Hematopoietic multipotent progenitor cell treated with erythropoietin and hydrocortisone succinate and interleukin-3 and kit ligand, for 4 days (in vitro differentiated cells): ENCODE data around the gene MTSS2.

Source experiments
- DNase-seq: peaks from one replicate; pipeline ENCODE4 v3.0.0-alpha.2; 2015

The MTSS2 gene

DNA sequence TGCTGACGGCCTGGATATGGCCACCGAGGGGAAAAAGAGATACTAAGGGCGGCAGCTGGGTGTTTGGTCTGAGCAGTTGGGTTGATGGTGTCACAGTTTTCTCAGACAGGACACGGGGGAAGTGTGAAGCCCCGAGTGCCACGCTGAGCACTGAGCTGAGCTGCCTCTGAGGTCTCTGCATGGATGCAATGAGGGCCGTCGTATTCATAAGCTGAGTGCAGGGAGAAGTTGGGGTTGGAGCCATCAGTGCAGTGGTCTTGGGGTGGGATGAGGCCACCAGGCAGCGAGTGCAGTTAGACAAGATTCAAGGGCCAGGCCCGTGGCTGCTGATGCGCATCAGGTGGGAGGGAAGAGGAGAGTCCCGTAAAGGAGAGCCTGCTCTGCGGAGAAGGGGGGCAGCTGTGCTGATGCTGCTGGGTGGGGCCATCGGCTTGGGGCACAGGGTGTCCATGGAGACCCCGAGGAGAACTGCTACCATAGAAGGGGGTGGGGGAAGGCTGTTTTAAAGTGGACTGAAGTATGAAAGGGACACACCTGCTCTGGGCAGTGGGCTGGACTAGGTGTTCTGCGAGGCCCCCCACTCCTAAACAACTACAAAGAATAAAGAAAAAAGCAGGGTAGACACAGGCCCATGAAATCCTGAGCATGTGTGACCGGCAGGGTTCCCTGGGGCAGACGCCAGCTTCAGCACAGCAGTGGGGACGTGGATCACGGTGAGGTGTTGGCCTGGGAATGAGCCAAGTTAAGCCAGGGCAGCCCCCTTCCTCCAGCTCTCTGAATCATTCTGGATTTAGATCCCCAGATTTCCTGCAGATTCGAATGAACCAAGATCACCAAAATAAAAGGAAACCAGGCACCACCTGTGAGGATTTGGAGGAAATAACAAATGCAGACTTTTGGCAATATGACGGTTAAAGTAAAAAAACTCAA is 19.8 kb downstream of the MTSS2 start:
- DNase-seq = no peak

DNA sequence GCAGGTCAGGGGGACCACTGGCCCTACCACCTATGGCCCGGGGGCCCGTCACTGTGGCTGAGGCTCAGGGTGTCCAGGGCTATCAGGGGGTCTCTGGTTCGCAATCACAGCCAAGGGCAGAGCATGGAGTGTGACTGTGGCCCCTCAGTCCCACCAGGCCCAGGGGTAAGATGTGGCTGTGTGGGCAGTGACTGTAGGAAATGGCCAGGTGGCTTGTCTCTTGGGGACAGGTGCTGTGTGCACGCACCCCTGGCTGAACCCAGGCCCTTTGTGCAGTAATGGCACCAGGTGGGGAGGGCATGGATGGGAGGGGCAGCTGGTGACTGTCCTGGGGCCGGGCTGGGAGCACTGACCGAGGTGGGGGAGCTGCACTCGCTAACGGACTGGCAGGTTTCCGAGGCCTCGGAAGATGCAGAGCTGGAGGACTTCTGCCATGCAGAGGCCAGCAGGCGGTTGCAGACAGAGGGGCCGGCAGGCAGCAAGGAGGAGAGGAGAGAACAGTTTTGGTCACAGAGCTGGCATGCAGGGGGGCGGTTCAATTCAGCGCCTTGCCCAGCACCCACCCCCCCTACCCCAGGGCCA is 20.6 kb downstream of the MTSS2 start:
- no peak for DNase-seq

DNA sequence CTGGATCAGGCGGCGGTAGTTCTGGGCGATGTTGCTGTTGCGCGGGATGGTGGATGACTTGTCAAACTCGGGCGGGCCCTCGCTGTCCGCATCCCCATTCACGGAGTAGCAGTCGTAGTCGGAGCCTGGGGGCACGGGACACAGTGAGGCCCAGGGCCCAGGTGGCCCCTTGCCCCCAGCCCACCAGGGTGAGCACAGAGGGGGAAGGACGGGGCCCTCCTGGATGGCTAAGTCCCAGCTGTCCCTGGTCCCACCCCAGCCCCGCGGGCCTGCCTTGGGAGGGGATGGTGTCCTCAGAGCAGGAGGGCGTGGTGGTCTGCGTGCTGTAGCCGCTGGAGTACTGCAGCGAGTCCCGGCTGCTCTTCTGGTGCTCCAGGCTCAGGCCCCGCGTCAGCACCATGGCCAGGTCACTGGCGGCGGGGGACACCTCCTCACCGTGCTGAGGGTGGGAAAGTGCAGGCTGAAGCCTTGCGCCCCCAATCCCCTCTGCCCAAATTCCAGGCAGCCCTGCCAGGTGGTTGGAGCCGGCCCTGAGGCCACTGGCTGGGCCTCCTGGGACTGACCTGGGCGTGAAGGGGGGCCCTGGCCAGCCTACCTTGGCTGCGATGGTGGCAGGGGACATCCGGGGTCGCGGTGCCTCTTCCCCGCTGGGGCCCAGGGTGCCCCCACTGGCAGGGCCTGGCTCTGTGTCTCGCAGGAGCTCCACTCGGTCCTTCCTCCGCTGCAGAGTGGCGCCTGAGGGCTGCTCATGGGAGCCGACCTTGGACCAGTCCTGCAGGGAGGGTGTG is 21.3 kb downstream of the MTSS2 start:
- DNase-seq = no peak

DNA sequence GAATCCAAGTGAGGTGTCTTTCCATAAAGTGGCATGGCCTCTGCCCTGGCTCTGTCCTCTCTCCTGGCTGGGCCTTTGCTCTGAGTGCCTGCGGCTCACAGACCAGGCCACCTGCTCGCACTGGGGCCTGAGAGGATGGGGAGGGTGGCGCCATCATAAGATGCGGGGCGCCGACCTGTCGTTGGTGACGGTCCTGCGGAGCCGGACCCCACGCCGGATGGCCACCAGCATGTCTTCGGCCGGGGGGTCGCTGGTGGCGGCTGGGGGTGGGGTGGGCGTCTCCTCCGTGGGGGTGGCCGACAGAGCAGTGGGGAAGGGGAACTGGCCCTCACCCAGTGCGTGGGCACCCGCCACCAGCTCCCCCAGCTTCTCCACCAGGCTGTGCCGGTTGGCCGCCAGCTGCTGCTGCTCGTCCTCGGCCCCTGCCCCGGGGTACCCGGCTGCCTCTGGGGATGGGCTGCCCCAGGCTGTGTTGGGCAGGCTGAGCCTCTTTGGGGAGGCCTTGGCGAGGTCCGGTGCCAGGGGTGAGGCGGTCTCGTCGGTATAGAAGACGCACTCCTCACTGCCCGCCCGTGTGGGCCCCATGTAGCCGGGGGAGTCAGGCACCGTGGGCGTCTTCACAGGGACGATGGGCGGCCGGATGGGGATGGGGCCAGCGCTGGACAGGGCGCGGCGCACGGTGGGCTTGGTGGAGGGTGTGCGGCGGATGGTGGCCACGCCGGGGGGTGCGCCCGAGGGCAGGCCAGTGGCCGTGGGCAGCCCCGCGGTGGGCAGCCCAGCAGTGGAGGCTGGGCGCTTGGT is 22.1 kb downstream of the MTSS2 start:
- DNase-seq = no peak

DNA sequence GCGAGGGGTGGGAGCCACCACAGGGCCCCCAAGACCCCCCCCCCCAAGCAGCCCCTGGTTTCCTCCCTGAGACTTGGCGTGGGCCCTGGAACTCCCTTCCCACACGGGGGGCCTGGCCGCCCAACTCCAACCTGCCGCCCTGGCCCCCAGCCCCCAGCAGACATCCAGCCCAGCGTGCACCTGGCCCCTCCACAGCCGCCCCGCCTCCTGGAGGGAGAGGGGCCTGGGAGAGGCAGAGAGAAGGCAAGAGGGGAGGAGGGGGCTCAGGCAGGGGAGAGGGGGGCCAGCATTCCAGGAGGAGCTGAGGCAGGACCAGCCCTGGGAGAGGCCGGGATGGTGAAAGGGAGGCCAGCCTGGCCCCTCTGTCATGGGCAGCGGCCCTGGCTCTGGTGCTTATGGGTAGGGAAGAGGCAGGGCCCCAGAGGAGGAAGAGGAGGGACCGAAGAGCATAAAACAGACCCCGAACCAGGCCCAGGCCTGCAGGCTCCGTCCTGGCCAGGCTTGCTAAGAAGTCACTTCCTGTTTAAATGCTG is 22.8 kb downstream of the MTSS2 start:
- DNase-seq = no peak

DNA sequence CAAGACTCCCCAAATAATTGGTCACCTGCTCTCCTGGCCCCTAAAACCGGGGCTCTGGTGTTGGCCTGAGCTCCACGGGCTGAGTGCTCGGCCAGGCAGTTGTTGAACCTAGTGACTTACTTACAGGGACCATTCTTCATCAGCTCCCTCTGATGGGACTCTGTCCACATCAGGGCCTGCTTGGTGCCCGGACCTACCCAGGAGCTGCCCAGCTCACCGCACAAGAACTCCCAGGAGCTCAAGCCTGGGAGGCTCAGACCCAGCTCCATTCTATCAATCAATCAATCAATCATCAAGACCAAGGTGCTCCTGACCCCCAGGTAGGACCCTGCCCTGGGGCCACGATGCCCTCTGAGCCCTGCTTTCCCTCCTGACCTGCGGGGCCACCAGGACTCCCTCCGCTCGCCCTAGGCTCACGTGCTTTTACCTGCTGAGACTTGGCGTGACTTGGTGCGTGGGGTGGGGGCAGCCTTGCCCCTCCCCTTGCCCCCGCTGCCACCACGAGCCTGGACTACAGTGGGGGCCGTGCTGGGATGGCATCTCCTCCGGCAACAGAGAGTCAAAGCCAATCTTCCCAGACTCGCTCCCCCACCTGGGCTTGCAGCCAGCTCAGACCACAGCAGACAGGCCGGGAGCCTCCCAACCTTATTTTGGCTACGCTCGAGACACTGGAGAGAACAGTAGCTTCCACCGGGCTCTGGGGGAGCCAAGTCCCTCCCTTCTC is 23.8 kb downstream of the MTSS2 start:
- DNase-seq = no peak

DNA sequence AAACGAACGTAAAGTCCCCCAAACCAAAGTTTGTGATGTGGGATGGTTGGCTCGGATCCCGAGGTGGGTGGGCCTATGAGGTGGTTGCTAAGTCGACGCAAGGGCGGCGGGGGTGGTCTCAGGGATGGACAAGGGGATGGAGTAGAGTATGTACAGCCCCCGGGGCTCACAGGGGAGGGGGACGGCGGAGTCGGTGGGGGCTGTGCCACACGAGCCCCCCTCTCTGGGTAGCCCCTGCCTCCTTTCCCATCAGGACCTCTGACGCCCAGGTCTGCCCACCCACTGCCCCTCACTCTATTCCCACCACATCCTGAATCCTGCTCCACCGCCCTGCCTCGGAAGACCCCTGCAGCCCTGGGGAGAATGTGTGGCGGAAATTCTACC is 24.3 kb downstream of the MTSS2 start:
- DNase-seq = no peak

DNA sequence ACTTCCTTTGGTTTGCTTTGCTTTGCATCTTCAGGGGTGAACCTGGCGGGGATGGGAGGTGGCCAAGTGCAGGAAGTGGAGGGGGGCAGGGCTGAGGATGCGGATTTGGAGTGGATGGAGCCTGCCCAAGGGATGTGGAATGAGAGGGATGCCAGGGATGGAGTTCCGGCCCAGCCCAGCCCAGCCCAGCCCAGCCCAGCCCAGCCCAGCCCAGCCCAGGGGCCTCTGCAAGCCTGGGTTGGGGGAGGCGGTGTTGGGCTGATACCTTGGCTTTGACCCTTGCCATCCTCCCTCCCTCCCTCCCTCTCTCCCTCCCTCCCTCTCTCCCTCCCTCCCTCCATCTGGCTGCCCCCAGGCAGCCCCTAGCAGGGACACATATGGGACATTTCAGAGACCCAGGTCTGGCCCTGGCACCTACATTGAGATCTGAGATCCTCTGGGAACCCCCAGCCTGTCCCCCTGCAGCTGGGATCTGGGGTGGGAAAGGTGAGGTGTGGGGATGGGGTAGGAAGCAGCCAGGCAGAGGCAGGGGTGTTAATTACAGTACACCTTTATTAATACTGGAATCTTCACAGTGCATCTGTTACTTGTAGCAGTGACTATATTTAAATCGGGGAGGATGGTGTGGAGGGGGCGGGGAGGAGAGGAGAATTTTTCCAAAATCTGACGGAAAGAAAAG is 25.0 kb downstream of the MTSS2 start:
- no peak for DNase-seq

DNA sequence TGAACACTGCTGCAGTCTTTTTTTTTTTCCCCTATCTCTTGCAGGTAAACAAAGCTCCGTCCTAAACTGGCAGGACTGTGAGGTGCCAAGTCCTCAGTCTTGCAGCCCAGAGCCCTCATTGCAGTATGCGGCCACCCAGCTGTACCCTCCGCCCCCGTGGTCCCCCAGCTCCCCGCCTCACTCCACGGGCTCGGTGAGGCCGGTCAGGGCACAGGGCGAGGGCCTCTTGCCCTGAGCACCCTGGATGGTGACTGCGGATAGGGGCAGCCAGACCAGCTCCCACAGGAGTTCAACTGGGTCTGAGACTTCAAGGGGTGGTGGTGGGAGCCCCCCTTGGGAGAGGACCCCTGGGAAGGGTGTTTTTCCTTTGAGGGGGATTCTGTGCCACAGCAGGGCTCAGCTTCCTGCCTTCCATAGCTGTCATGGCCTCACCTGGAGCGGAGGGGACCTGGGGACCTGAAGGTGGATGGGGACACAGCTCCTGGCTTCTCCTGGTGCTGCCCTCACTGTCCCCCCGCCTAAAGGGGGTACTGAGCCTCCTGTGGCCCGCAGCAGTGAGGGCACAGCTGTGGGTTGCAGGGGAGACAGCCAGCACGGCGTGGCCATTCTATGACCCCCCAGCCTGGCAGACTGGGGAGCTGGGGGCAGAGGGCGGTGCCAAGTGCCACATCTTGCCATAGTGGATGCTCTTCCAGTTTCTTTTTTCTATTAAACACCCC is 25.7 kb downstream of the MTSS2 start:
- no peak for DNase-seq

DNA sequence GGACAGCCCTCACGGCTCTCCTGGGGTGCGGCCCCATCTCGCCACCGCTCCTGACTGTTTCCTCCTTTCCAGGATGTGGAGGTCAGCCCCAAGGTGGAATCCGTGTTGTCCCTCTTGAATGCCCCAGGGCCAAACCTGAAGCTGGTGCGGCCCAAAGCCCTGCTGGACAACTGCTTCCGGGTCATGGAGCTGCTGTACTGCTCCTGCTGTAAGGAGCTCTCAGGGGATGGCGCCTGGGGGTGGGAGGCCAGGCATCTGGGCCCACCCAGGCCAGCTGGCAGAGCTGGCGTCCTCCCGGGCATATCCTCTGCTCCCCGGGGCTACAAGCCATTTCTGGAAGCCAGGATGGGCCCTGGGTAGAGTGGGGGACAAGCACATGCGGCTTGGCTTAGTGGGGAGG is 26.3 kb downstream of the MTSS2 start:
- DNase-seq = no peak

DNA sequence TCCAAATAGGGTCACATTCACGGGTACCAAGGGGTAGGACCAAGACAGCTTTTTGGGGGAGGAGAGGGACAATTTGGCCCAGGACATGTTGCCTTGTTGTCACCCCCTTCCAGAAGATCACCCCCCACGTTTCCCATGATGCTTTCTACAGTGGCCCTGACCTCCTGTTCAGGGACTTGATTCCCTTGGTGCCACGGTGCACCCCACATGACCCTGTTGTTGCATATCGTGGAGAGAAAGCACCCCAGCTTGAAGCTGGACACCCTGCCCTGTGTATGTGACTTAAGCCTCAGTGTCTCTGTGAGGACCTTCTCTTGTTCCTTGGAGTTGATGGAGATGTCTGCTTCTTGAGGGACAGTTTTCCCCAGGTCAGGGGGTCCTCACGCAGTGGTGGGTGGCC is 26.9 kb downstream of the MTSS2 start:
- DNase-seq = no peak

DNA sequence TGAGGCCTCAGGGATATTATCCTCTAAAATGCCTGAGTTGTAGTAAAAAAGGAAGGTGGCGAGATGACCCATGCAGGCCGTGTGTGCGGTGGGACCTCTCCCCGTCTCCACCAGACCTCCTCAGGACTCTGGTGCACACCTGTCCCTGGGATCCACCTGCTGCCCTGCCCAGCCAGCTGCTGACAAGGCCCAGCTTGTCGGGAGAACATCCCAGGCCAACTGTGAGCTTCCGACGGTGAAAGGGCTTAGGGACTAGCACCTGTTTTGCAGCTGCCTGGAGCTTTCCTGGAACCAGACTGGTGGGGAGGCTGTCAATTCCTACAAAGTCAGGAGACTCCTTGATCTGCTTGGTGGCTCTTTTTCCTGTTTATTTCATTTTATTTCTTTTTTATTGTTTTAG is 27.9 kb downstream of the MTSS2 start:
- DNase-seq = no peak

DNA sequence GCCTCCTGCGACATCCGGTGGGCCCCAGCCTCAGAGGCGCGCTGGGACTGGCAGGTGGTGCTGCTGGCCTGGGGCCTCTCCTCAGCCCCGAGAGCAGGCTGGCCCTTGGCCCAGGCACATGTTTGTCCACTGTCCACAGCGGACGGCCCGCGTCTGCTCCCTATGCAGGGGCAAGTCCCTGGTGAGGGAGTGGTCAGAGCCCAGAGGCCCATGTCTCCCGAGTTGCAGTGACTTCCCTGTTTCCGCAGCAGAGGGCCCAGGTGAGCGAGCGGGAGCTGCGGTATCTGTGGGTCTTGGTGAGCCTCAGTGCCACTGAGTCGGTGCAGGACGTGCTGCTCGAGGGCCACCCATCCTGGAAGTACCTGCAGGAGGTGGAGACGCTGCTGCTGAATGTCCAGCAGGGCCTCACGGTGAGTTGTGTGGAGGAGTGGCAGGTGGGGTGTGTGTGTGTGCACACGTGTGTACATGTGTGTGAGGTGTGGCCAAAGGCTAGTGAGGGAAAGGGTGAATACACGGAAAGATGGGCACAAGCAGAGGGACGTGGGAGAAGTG is 29.1 kb downstream of the MTSS2 start:
- no peak for DNase-seq

DNA sequence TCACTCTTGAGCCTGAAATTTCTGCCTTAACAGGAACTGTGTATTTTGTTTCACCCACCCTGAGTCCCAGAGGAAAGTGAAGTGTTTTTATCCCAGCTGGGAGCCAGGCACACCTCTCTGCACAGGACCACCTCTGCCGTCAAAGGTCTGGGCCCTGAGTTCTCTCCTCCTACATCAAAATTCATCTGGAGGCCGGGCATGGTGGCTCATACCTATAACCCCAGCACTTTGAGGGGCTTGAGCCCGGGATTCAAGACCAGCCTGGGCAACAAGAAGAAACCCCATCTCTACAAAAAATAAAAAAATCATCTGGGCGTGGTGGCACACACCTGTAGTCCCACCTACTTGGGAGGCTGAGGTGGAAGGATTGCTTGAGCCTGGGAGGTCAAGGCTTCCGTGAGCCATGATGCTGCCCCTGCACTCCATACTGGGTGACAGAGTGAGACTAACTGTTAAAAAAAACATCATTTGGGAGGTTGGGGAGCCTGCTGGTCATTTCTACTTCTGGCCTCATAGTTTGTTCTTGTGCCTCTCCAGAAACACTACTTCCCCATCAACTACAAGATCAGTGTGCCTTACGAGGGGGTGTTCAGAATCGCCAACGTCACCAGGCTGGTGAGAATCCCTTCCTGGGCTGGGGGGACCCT is 29.7 kb downstream of the MTSS2 start:
- no peak for DNase-seq

DNA sequence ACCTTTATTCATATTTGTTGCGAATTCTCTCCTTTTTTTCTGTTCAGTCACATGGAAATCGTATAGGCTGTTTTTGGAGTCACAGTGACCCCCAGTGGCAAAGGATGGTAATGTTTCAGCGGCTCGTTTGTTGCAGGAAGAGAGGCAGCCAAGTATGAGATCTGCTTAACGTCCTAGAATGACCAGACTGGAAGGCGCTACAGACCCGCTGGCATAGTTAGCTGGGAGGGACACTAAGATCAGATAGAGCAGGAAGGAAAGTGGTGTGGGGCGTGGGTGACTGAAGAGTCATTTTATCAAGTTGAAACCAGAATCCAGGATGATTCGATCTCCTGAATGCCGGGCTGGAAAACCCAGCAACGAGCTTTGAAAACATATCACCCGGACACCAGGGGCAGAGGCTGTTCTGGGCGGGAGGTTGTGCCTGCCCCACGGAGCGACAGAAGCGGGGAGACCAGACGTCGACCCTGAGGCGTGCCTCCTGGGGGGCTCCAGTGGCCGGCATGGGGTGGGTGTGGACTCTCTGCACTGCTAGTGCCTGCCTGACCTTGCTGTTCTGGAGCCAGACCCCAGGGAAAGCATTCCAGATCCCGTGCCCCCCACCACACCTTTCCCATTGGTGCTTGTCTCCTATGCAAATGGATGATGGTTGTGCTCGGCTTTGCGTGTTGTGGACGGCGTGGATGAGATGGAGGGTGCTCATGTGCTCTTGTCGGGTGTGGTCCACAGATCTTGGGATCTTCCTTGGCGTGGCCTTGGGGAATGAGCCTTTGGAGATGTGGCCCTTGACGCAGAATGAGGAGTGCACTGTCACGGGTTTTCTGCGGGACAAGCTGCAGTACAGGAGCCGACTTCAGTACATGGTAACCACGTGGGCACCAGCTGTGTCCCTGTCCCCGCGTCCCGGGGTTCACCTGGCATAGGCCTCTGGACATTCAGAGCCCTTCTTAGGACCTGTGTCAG is 31.8 kb downstream of the MTSS2 start:
- peak; percentile 91 for DNase-seq

DNA sequence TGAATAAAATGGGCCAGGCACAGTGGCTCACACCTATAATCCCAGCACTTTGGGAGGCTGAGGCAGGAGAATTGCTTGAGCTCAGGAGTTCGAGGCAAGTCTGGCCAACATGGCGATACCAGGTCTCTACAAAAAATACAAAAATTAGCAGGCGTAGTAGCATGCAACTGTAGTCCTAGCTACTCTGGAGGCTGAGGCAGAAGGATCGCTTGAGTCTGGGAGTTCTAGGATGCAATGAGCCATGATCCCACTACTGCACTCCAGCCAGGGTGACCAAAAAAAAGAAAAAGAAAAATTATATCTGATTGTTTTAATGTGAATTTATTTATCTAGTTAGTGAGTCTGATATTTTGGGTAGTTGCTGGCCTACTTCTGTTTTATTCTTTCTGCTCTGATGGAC is 32.4 kb downstream of the MTSS2 start:
- DNase-seq = no peak

DNA sequence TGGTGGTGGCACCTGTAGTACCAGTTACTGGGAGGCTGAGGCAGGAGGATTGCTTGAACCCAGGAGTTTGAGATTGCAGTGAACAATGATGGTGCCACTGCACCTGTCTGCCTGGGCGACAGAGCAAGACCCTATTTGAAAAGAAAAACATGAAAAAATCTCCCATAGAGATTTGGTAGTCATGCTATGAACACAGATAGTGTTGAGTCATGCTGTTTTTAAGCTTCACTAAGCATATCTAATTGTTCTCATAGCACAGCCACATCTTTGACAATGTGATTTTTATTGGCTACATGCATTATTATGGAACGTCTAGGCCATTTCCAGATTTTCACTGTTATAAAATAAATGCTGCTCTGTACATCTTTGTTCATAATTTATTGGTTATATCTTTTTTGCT is 33.5 kb downstream of the MTSS2 start:
- DNase-seq = no peak

DNA sequence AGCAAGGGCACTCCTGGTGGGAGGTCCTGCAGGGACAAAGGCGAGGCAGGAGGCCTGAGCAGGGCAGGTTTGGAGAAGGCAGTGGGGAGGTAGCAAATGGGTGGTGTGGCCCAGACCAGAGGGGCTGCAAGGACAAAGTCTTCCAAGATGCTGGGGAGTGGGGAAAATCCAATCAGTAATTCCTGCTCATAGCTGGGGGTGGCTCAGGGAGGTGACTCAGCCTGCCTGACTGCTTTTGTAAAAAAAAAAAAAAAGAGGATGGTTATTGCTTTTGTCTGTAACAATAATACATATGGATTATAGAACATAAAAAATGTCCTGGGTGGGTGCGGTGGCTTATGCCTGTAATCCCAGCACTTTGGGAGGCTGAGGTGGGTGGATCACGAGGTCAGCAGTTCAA is 34.3 kb downstream of the MTSS2 start:
- no peak for DNase-seq

DNA sequence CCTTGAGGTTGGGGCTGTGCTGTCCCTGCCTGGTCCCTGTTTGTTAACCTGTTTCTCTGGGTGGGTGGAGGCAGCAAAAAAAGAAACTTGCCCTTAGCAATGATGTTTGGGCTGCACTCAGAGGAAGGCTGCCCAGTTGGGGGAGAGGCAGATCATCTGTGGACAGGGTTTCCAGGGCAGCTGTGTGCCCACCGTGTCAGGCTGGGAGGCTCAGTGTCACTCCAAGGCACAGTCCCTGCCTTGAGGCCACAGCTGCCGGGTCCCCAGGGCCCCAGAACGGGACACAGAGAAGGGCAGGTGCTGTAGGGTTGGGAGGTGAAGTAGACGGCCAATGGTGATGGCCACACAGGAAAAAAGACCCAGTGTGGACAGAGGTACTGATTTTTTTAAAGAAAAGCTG is 35.6 kb downstream of the MTSS2 start:
- DNase-seq = no peak
